ENCODE results near the gene PNLDC1. TPM values are rescaled to one million over a fixed set of nuclear protein-coding genes. Genes with fewer than 3 reads are reported as not detected.
A peak's percentile ranks its signal among the peaks of the same experiment; 100 is the strongest.

The PNLDC1 gene
- total RNA-seq, 1 donor from 2014 or later = 0.27 TPM

- Histone ChIP-seq H3K4me1 (no peaks in the 10 kb centered on the region), H3K36me3 (no peaks in the 10 kb centered on the region), H3K9me3 (no peaks in the 10 kb centered on the region), H3K4me3 (no peak overlapping the region), H3K27ac (no peak overlapping the region), H3K27me3 (ENCODE audit: low read depth) (no peaks in the 10 kb centered on the region)
- TF ChIP-seq, protein P1, sequence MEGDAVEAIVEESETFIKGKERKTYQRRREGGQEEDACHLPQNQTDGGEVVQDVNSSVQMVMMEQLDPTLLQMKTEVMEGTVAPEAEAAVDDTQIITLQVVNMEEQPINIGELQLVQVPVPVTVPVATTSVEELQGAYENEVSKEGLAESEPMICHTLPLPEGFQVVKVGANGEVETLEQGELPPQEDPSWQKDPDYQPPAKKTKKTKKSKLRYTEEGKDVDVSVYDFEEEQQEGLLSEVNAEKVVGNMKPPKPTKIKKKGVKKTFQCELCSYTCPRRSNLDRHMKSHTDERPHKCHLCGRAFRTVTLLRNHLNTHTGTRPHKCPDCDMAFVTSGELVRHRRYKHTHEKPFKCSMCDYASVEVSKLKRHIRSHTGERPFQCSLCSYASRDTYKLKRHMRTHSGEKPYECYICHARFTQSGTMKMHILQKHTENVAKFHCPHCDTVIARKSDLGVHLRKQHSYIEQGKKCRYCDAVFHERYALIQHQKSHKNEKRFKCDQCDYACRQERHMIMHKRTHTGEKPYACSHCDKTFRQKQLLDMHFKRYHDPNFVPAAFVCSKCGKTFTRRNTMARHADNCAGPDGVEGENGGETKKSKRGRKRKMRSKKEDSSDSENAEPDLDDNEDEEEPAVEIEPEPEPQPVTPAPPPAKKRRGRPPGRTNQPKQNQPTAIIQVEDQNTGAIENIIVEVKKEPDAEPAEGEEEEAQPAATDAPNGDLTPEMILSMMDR (IDR thresholded peaks at IDR 0.05) = no peak
- DNase-seq (no peak), ATAC-seq (peak in 1 of 2 donors; percentile 36)
- intact Hi-C loops (cut with DNase I) = no loop called here
These were observed 52.8 kb downstream of the PNLDC1 start for GRCh38 chr6:159852877-159853276.

GRCh38 chr6:159853754-159854153 lies 53.7 kb downstream of the PNLDC1 start:
- intact Hi-C loops (cut with DNase I) = no loop called here
- Histone ChIP-seq H3K9me3 (no peaks in the 10 kb centered on the region), H3K27ac (no peak overlapping the region), H3K36me3 (no peaks in the 10 kb centered on the region), H3K4me3 (no peak overlapping the region), H3K4me1 (no peaks in the 10 kb centered on the region), H3K27me3 (ENCODE audit: low read depth) (no peaks in the 10 kb centered on the region)
- DNase-seq = no peak
- no peak for ATAC-seq
- TF ChIP-seq, protein P1 (IDR thresholded peaks at IDR 0.05) = no peak

DNA sequence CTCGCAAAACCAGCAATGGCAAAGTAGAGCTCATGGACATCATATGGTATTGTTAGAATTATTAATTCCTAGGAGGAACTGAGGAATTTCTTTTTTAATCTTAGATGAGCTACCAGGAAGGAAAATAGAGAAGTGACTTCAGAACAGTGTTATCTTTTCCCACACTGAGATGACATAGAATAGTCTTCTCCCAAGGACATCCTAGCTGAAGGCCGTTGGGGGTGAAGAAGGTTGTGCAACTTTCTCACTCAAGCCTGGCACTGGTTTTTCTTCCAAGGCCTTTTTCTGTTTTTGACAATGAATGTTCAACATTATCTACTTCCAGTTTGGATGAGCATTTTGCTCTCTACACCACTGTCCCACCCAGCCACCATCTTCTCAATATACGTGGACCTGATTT lies 54.9 kb downstream of the PNLDC1 start:
- Histone ChIP-seq H3K27me3 (ENCODE audit: low read depth) (no peaks in the 10 kb centered on the region), H3K4me3 (no peak overlapping the region), H3K9me3 (no peaks in the 10 kb centered on the region), H3K36me3 (no peaks in the 10 kb centered on the region), H3K4me1 (no peaks in the 10 kb centered on the region), H3K27ac (no peak overlapping the region)
- intact Hi-C loops (cut with DNase I) = no loop called here
- TF ChIP-seq, protein P1 (IDR thresholded peaks at IDR 0.05) = no peak
- DNase-seq (no peak), ATAC-seq (no peak)

- DNase-seq (no peak), ATAC-seq (no peak)
- no peak overlapping the region for H3K4me3 ChIP-seq
- intact Hi-C loops (cut with DNase I) = no loop called here
- H3K27me3 ChIP-seq (ENCODE audit: low read depth) = peaks cover 5% of the 10 kb centered on the region
- no peaks in the 10 kb centered on the region for H3K9me3 ChIP-seq
- no peaks in the 10 kb centered on the region for H3K36me3 ChIP-seq
- TF ChIP-seq, protein P1 (IDR thresholded peaks at IDR 0.05) = no peak
- no peaks in the 10 kb centered on the region for H3K4me1 ChIP-seq
- H3K27ac ChIP-seq = no peak overlapping the region
These were observed 58.2 kb downstream of the PNLDC1 start for GRCh38 chr6:159858259-159858658.

- intact Hi-C loops (cut with DNase I) = no loop called here
- no peak overlapping the region for H3K27ac ChIP-seq
- DNase-seq (no peak), ATAC-seq (no peak)
- H3K4me1 ChIP-seq = no peaks in the 10 kb centered on the region
- peaks cover 5% of the 10 kb centered on the region for H3K27me3 ChIP-seq (ENCODE audit: low read depth)
- TF ChIP-seq, protein P1 (IDR thresholded peaks at IDR 0.05) = no peak
- H3K9me3 ChIP-seq = no peaks in the 10 kb centered on the region
- no peak overlapping the region for H3K4me3 ChIP-seq
- H3K36me3 ChIP-seq = no peaks in the 10 kb centered on the region
These were observed 60.4 kb downstream of the PNLDC1 start for GRCh38 chr6:159860482-159860881.

- Histone ChIP-seq H3K9me3 (no peaks in the 10 kb centered on the region), H3K36me3 (no peaks in the 10 kb centered on the region), H3K27me3 (ENCODE audit: low read depth) (peaks cover 5% of the 10 kb centered on the region), H3K4me1 (no peaks in the 10 kb centered on the region), H3K27ac (no peak overlapping the region), H3K4me3 (no peak overlapping the region)
- ATAC-seq = no peak
- intact Hi-C loops (cut with DNase I) = no loop called here
- TF ChIP-seq, protein P1 (IDR thresholded peaks at IDR 0.05) = no peak
- DNase-seq = no peak
These were observed 62.0 kb downstream of the PNLDC1 start for GRCh38 chr6:159862103-159862502.
